H9 (cell line): ENCODE data around the gene TSPAN13. TPM values are rescaled to one million over a fixed set of nuclear protein-coding genes. Genes with fewer than 3 reads are reported as not detected.

Source experiments
- DNase-seq: peaks from one replicate; pipeline ENCODE4 v3.0.0-alpha.2; 2017
- H2AFZ ChIP-seq: one replicate; pipeline ENCODE4 v1.6.1; 2013; ENCODE audit warnings: mild to moderate bottlenecking, low read length, control low read depth, moderate library complexity
- H2AK5ac ChIP-seq: 2 replicates; pipeline ENCODE4 v1.6.1; 2013; ENCODE audit warnings: low read length, control low read depth, mixed read lengths; ENCODE audit not compliant: insufficient read length
- H2BK120ac ChIP-seq: one replicate; pipeline ENCODE4 v1.6.1; 2013; ENCODE audit warnings: low read depth, mild to moderate bottlenecking, low read length, control low read depth, inconsistent platforms; ENCODE audit not compliant: poor library complexity, severe bottlenecking
- H2BK12ac ChIP-seq: 2 replicates; pipeline ENCODE4 v1.6.1; 2013; ENCODE audit warnings: low read length, control low read depth, mixed read lengths, low read depth; ENCODE audit not compliant: insufficient read length
- H2BK15ac ChIP-seq: 2 replicates; pipeline ENCODE4 v1.6.1; 2013; ENCODE audit warnings: low read depth, low read length, control low read depth
- H2BK20ac ChIP-seq: one replicate; pipeline ENCODE4 v1.6.1; 2013; ENCODE audit warnings: low read depth, mild to moderate bottlenecking, low read length, control low read depth, inconsistent platforms; ENCODE audit not compliant: poor library complexity, severe bottlenecking
- H2BK5ac ChIP-seq: 2 replicates; pipeline ENCODE4 v1.6.1; 2013; ENCODE audit warnings: low read length, control low read depth, mixed read lengths; ENCODE audit not compliant: insufficient read length
- H3K14ac ChIP-seq: 2 replicates; pipeline ENCODE4 v1.6.1; 2013; ENCODE audit warnings: low read length, control low read depth; ENCODE audit not compliant: insufficient read depth
- H3K18ac ChIP-seq: 2 replicates; pipeline ENCODE4 v1.6.1; 2013; ENCODE audit warnings: low read depth, mild to moderate bottlenecking, mixed read lengths, low read length, control low read depth; ENCODE audit not compliant: insufficient read length
- H3K23ac ChIP-seq: 2 replicates; pipeline ENCODE4 v1.6.1; 2013; ENCODE audit warnings: low read length, control low read depth, mixed read lengths, low read depth; ENCODE audit not compliant: insufficient read length
- H3K23me2 ChIP-seq: 2 replicates; pipeline ENCODE4 v1.6.1; 2013; ENCODE audit warnings: low read depth, mild to moderate bottlenecking, mixed read lengths, low read length, control low read depth; ENCODE audit not compliant: insufficient read length, poor library complexity, severe bottlenecking
- H3K27ac ChIP-seq: 2 replicates; pipeline ENCODE4 v1.5.1; 2013; ENCODE audit warnings: low read length, control low read depth, mixed read lengths, low read depth; ENCODE audit not compliant: insufficient read length
- H3K27me3 ChIP-seq: 2 replicates; pipeline ENCODE4 v1.6.1; 2013; ENCODE audit warnings: low read length, control low read depth, inconsistent platforms; ENCODE audit not compliant: insufficient read depth
- H3K4ac ChIP-seq: 2 replicates; pipeline ENCODE4 v1.6.1; 2013; ENCODE audit warnings: low read depth, mild to moderate bottlenecking, control low read depth, inconsistent platforms, low read length, moderate library complexity
- H3K4me1 ChIP-seq: 2 replicates; pipeline ENCODE4 v1.6.1; 2013; ENCODE audit warnings: low read length, control low read depth, inconsistent platforms; ENCODE audit not compliant: insufficient read depth
- H3K4me2 ChIP-seq: 2 replicates; pipeline ENCODE4 v1.6.1; 2013; ENCODE audit warnings: low read length, control low read depth, mixed read lengths; ENCODE audit not compliant: insufficient read length, insufficient read depth
- H3K56ac ChIP-seq: 2 replicates; pipeline ENCODE4 v1.6.1; 2013; ENCODE audit warnings: low read depth, mild to moderate bottlenecking, mixed read lengths, low read length, control low read depth; ENCODE audit not compliant: insufficient read length
- H3K79me1 ChIP-seq: 2 replicates; pipeline ENCODE4 v1.6.1; 2013; ENCODE audit warnings: low read depth, mild to moderate bottlenecking, moderate library complexity, low read length, control low read depth, inconsistent platforms; ENCODE audit not compliant: insufficient read depth, poor library complexity, severe bottlenecking
- H3K79me2 ChIP-seq: 2 replicates; pipeline ENCODE4 v1.6.1; 2013; ENCODE audit warnings: low read length, control low read depth, inconsistent platforms; ENCODE audit not compliant: insufficient read depth
- H3K9ac ChIP-seq: 2 replicates; pipeline ENCODE4 v1.6.1; 2013; ENCODE audit warnings: low read length, control low read depth, mixed read lengths; ENCODE audit not compliant: insufficient read length; ENCODE audit errors: extremely low read depth
- H3K9me3 ChIP-seq: one replicate; pipeline ENCODE4 v1.6.1; 2013; ENCODE audit warnings: low read depth, low read length, inconsistent platforms; ENCODE audit not compliant: control insufficient read depth
- H3T11ph ChIP-seq: one replicate; pipeline ENCODE4 v1.6.1; 2013; ENCODE audit warnings: mild to moderate bottlenecking, low read length, control low read depth, inconsistent platforms
- H4K20me1 ChIP-seq: one replicate; pipeline ENCODE4 v1.6.1; 2013; ENCODE audit not compliant: control insufficient read depth, insufficient read length, insufficient read depth
- H4K5ac ChIP-seq: 2 replicates; pipeline ENCODE4 v1.6.1; 2013; ENCODE audit warnings: low read depth, mild to moderate bottlenecking, mixed read lengths, low read length, control low read depth; ENCODE audit not compliant: insufficient read length
- H4K8ac ChIP-seq: replicated peaks from 2 replicates; pipeline ENCODE4 v1.6.1; 2013; ENCODE audit warnings: low read length, control low read depth, mixed read lengths, low read depth; ENCODE audit not compliant: insufficient read length
- H4K91ac ChIP-seq: 2 replicates; pipeline ENCODE4 v1.6.1; 2013; ENCODE audit warnings: low read depth, mild to moderate bottlenecking, moderate library complexity, mixed read lengths, low read length, control low read depth; ENCODE audit not compliant: insufficient read length
- H3K27ac Mint-ChIP-seq, 3 experiments: 2 replicates in 2 of 3; 3 replicates in 1 of 3; pipeline ENCODE4 v1.8.0; 2020 to 2021; ENCODE audit warnings: mixed read lengths in 3 of 3, mild to moderate bottlenecking in 1 of 3, moderate library complexity in 1 of 3
- H3K27me3 Mint-ChIP-seq: 2 replicates; pipeline ENCODE4 v1.8.0; 2021; ENCODE audit warnings: low read depth, mild to moderate bottlenecking, moderate library complexity, mixed read lengths
- H3K36me3 Mint-ChIP-seq, 3 experiments: 2 replicates in 2 of 3; 3 replicates in 1 of 3; pipeline ENCODE4 v1.8.0; 2020 to 2021; ENCODE audit warnings: low read depth in 3 of 3, mixed read lengths in 3 of 3; ENCODE audit not compliant: insufficient read depth in 1 of 3
- H3K4me1 Mint-ChIP-seq, 2 experiments: 2 replicates each; pipeline ENCODE4 v1.8.0; 2020; ENCODE audit warnings: mixed read lengths in 2 of 2
- H3K4me3 Mint-ChIP-seq, 2 experiments: 2 replicates in 1 of 2; 3 replicates in 1 of 2; pipeline ENCODE4 v1.8.0; 2020 to 2021; ENCODE audit warnings: mild to moderate bottlenecking in 2 of 2, mixed read lengths in 2 of 2, moderate library complexity in 1 of 2
- H3K9me3 Mint-ChIP-seq, 2 experiments: 2 replicates in 1 of 2; 3 replicates in 1 of 2; pipeline ENCODE4 v1.8.0; 2020; ENCODE audit warnings: mild to moderate bottlenecking in 2 of 2, mixed read lengths in 2 of 2, moderate library complexity in 1 of 2
- WGBS: extraction: QIAGEN DNeasy Blood & Tissue Kit; methylation state at CpG from one replicate; pipeline ENCODE4 v1.1.7; 2013; ENCODE audit warnings: missing lambda C conversion rate, low lambda C conversion rate, mixed read lengths; ENCODE audit not compliant: insufficient read length; ENCODE audit errors: extremely low coverage; 5-methylcytosine and 5-hydroxymethylcytosine counted together
- total RNA-seq: library from RNA; stranded (reverse); gene quantifications from 2 replicates; pipeline ENCODE4 v1.2.1, GENCODE V29; 2021
- TF ChIP-seq, protein P1 (sequence below): fragments of 200-600 bp; sonication (generic); conservative IDR thresholded peaks from 3 replicates; pipeline ENCODE4 v1.8.0; 2021; ENCODE audit warnings: antibody characterized with exemption, mild to moderate bottlenecking

Gene TSPAN13
- total RNA-seq, 1 experiment from 2014 or later, result 18.7 TPM

GRCh38 chr7:16729541-16729940 lies 24.0 kb upstream of the TSPAN13 start:
- Histone ChIP-seq H2BK12ac (no peak overlapping the region), H3K4me2 (no peak overlapping the region), H3K79me2 (no peaks in the 10 kb centered on the region), H2BK5ac (no peak overlapping the region), H3K27me3 (no peaks in the 10 kb centered on the region), H3K23me2 (no peaks in the 10 kb centered on the region), H3K9me3 (no peaks in the 10 kb centered on the region), H2BK120ac (no peak overlapping the region), H3K4me1 (no peaks in the 10 kb centered on the region), H4K20me1 (no peaks in the 10 kb centered on the region), H3K56ac (no peak overlapping the region), H3K79me1 (no peaks in the 10 kb centered on the region), H2AK5ac (no peak overlapping the region), H2BK20ac (no peak overlapping the region), H3K23ac (no peak overlapping the region), H3T11ph (no peak overlapping the region), H2BK15ac (no peak overlapping the region), H3K27ac (no peak overlapping the region), H4K8ac (no peak overlapping the region), H4K5ac (no peak overlapping the region), H3K18ac (no peak overlapping the region), H3K4ac (no peak overlapping the region), H2AFZ (no peak overlapping the region), H3K9ac (no peak overlapping the region), H3K14ac (no peak overlapping the region), H4K91ac (no peak overlapping the region)
- Mint-ChIP-seq H3K4me1 (no peaks in the 10 kb centered on the region), H3K27ac (no peak overlapping the region), H3K9me3 (no peaks in the 10 kb centered on the region), H3K36me3 (0 out of 7 replicates have a peak, but pooled peaks cover 0 to 2% (median 0%) of the 10 kb centered on the region in 3 experiments), H3K27me3 (no peaks in the 10 kb centered on the region), H3K4me3 (no peak overlapping the region)
- TF ChIP-seq, protein P1, sequence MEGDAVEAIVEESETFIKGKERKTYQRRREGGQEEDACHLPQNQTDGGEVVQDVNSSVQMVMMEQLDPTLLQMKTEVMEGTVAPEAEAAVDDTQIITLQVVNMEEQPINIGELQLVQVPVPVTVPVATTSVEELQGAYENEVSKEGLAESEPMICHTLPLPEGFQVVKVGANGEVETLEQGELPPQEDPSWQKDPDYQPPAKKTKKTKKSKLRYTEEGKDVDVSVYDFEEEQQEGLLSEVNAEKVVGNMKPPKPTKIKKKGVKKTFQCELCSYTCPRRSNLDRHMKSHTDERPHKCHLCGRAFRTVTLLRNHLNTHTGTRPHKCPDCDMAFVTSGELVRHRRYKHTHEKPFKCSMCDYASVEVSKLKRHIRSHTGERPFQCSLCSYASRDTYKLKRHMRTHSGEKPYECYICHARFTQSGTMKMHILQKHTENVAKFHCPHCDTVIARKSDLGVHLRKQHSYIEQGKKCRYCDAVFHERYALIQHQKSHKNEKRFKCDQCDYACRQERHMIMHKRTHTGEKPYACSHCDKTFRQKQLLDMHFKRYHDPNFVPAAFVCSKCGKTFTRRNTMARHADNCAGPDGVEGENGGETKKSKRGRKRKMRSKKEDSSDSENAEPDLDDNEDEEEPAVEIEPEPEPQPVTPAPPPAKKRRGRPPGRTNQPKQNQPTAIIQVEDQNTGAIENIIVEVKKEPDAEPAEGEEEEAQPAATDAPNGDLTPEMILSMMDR, result no peak
- no CpG with 5 or more reads among the region's 2 CpGs for WGBS
- no peak for DNase-seq
